GM21360 (cell line): ENCODE measurements around the gene LRRC10.

Experiments
- ATAC-seq: cut with Tn5 transposase; IDR thresholded peaks from one replicate; pipeline ENCODE4 v1.9.1; 2021; ENCODE audit warnings: mild to moderate bottlenecking, moderate library complexity; ENCODE audit not compliant: unreplicated experiment

The LRRC10 gene, protein sequence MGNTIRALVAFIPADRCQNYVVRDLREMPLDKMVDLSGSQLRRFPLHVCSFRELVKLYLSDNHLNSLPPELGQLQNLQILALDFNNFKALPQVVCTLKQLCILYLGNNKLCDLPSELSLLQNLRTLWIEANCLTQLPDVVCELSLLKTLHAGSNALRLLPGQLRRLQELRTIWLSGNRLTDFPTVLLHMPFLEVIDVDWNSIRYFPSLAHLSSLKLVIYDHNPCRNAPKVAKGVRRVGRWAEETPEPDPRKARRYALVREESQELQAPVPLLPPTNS

DNA sequence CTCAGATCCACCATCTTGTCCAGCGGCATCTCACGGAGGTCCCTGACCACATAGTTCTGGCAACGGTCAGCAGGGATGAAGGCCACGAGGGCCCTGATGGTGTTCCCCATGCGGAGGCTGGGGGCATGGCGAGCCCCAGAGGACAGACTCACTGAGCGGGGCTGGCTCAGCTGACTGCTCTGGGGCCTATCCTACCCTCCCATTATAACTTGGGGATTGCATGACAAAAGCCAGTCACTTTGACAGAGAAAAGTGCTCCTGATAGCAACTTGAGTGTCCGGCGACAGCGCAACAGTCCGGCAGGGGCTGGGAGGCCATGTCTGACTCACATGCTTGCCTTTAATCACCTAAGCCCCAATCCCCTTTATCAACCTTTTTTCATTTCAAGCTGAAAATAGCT is at the start of gene LRRC10:
Gene LRRC10 (minus strand): TSS at position 179 of the 400 bp plus-strand sequence. CDS start 69 bp downstream, at position 110.
- no peak for ATAC-seq

DNA sequence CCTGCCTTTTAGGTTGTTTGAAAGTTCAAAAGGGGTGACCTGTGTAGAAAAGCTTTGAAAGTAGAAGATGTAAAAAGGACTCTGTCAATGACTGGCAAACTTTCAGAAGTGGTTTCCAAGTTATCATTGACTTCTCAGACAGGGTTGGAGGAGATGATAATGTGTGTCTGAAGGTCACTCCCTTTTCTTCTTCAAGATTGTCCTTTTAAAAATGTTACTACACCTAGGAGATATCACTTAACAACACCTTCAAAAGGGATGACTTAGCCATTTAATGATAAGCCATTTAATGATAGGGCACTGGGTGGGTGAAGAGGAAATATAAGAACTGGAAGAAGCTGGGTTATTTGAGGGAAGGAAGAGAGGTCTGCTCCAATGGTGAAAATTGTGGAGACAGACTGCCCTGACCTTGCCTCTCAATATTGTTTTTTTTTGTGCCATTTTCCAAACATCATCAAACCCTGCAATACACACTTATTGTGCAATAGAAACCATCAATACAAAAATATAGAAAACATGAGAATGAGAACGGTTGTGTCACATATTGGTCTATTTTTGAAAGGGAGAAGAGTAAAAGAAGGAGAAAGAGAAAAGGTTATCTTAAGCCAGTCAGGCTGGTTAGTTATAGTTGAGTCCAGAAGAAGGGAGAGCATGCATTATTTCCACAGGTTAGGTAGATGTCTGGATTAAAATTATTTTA is 49.6 kb upstream of the LRRC10 start:
- ATAC-seq = no peak

DNA sequence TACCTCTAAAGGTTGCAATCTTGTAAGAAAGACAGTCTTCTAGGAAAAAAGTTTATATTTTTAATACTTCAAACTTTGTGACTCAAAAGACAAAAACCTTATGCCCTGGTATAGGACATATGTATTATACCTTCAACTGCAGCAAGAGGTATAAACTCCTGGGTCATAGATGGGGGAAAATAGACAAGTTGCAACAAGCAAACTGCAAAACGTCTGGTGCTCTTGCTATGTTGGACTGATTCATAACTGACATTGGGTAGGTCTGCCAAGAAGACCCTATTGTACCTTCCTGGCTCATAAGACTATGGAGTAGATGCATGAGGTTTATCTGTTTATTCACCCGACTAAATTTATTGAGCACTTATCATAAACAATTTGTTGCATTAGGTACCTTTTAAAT is 47.5 kb upstream of the LRRC10 start:
- no peak for ATAC-seq

DNA sequence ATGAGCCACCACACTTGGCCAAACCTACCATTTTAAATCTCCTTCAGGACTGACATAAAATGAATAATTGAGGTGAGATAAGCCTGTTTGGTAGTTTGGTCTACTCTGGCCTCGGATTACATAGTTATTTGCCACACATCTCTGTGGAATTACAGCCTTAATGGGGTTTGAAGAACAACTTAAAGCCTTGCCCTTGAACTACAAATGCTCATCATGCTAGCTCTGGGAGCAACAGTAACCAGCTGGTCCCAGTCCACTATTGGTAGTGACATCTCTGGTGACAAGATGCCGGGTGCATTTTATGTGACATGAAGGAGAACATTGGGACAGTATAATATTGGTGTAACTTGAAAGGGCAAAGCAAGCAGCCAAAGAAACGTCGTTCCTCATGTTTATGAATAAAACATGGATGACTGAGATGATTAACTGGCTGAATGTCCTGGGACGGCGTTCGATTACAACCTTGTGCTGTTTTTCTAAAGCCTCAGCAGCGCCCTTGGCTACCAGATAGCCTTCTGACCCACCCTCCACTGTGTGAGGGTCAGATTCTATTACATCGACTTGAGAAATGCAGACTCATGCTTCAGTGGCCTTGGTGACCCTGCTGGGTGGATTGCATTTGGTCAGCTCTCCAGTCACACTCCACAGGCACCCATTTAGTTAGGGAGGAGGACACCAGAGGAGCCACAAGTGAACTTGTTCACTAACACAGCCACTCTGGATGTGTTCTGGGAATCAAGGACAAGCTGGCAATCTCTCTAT is 46.9 kb upstream of the LRRC10 start:
- no peak for ATAC-seq

DNA sequence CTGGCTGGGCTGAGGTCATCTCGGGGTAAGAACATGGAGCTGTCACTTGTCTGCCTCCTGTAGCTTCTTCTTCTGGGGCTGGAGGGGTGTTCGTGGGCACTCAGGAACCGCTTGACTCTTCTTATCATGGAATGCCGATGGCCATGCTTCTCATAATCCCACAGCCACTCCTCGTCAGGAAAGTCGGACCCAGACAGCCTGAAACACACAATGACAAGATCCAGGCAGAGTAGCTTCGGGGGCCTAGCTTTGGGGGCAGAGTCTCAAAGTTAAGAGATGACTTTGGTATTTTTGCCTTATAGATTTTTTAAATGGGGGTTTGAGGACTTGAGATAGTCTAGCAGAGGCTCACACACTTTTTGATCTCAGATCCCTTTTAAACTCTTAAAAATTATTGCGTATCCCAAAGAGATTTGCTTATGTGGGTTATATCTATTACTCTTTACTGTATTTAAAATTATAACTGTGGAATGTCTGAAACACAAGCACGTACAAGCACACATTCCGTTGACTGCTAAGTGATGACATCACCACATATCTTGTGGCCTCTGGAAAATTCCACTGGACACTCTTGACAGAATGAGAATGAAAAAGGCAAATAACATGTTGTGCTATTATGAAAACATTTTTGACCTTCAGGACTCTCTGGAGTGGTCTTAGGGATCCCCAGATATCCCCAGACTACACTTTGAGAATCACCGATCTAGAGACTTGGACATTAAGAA is 45.1 kb upstream of the LRRC10 start:
- ATAC-seq = no peak

DNA sequence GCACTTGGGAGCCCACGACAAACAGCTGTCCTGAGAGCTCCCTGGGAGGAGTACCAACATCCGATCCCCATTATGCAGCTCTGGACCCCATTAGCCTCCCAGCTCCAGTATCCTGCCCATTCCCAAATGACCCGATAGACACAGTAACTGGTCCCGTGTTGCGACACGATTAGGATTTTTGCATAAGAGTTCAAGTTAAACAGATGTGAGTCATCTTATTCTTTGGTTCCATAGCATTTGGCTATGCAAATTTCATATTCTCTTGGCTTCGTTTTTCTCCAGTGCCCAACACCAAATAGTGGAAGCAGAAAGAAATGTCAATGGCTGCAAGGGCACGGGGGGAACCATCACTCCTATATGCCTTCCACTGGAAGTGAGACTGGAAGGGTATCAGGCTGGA is 43.0 kb upstream of the LRRC10 start:
- ATAC-seq = no peak

DNA sequence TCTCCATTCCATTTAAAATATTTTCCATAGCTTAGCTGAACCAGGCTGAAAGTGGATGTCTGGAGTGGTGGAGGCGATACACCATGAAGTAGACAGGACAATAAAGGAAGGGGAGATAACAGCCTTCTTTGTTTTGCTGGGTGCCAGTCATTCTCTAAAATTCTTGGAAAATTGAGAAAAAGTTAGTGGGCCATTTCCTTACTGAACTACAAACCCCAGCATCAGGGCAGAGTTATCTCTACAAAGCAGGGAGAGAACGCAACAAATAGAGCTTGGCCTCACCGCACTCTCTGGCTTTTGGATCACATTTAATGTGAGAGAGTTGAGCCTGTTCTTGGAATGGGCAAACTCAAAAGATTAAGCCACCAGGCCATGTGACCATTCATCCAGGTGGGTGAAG is 41.2 kb upstream of the LRRC10 start:
- ATAC-seq = no peak

DNA sequence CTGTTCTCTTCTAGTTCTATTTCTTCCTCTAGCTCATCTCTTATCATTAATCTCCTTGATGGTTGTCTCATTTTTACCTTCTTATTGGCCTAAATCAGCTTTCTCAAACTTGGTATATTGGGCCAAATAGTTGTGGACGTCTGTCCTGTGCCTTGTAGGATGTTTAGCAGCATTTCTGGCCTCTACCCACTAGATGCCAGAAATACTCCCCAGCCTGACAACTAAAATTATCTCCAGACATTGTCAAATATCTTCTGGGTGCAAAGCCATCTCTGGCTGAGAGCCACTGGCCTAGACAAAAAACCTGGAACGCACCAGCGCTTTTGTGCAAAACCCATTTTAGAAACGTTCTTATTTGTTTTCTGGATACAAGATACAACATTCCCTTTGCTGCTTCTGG is 38.8 kb upstream of the LRRC10 start:
- no peak for ATAC-seq

DNA sequence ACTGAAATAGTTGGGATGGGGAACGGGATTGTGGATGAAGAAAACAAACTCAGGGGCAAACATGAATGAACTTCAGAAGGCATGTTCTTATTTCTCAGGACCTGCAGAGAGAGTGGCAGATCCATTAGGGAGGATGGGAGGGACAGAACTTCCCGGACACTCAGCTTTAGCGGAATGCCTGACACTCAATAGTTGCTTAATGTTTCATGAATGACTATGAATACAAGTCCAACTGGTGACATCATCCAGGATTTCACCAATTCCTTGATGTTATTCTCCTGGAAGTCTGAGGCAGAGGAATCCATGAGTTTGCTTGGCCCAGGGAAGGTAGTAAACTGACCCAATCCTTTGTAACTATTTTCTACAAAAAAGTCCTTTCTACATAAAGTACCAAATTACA is 37.8 kb upstream of the LRRC10 start:
- no peak for ATAC-seq

DNA sequence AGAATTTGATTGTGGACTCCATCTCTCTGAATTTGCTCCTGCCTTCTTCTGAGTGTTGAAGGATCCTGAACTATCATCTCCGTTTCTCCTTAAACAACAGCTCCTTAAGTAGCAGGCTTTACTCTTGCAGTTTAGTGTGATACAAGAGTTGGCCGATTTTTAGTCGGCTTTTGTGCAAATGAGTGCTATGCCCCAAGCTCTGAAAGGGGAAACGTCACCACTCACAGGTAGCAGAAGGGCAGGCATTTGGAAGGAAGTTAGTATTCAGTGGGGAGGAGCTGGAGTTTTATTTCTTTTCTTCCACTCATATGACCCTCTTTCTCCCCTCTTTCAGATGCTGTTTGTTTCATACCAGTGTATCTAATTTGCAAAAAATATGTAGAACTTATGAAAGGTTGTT is 36.5 kb upstream of the LRRC10 start:
- no peak for ATAC-seq

DNA sequence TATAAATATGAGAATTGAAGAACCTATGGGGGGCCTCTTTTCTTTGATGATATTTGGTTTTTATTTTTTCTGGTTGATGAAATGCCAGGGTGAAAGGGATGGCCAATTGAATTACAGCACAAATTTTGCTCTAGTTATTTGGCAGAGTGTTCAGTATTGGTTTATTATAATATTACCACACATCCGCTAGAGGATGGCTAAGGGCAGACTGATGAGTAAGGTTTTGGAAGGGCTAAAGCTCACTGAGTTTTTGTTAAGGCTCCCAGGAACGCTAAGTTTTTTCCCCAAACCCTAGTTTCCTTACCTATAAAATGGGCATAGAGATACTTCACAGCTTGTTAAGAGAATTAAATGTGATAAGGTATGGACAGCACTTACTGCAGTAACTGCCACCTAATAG is 34.3 kb upstream of the LRRC10 start:
- ATAC-seq = no peak

DNA sequence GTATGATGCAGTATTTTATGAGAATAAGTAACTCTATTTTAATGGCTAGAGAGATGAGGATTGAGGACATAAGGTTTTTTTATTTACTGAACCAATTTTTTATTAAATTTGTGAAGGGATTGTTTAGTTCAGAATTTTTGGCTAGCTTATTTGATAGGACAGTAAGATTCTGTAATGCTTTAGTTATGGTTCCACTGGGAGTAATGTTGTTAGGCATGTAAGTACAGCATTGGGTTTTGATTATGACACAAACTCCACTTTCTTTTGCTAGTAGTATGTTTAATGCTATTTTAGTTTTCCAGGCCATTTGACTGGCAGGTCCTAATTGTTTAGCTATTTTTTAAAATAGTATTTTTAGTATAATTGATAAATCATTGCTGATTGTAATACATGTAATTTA is 33.8 kb upstream of the LRRC10 start:
- ATAC-seq = no peak

DNA sequence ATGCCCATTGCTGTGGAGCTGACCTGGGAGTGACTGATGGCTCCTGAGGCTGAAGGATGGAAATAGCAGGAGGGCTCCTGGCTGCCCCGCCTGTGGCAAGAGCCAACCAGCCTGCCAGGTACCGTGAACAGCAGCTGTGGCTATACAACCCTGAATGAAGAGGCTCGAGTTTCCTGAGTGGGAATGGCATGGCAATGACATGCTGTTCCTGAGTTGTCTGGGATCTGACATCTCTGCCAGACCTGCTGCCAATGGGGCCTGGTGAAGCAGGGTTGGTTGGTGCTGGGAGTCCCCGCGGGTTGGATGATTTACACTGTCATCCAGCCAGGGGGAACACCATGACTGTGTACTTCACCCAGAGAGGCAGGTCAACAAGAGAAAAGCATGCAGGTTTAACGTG is 31.8 kb upstream of the LRRC10 start:
- ATAC-seq = no peak

DNA sequence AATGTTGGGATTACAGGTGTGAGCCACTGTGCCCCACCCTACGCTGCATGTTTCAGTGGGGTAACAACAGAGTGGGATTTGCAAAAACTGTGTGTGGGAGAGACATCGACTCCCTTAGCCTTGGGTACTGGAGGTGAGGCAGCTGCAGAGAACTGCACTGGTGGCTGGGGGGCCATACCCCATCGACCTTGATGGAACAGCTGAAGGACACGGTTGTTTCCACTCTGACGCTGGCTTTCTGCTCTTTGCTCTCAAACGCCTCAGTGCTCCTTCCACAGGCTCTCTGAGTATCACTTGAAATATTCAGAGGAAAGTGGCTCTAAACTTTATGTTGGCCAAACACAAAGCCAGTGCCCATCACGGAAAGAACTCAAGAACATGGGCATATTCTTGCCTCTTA is 30.8 kb upstream of the LRRC10 start:
- ATAC-seq = no peak

DNA sequence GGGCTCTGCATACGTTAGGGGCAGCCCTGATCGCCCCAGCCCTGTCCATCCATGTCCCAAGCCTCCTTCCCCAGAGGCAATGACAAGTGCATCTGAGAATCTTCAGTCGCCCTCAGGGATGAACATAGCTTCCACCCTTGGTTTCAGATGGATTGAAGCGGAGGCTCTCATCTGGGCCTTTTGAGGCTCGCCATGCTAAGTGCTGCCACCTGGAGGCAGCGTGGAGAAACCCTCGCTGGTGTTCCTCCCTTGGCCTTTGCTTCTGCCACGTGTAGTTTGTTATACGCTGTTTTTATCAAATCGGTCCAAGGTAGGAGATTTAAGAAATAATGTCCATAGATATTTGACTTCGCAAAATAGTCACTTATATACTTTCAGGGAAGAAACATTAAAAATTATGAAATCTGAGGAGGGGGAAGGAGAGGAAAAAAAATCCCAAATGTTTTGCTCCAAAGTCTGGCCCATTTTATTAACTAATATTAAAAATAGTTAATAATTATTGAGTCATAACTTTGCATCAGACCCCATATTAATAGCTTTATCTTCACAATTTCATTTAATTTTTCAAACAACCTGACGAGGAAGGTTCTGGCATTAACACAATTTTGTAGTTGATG is 28.8 kb upstream of the LRRC10 start:
- peak; percentile 69 for ATAC-seq

DNA sequence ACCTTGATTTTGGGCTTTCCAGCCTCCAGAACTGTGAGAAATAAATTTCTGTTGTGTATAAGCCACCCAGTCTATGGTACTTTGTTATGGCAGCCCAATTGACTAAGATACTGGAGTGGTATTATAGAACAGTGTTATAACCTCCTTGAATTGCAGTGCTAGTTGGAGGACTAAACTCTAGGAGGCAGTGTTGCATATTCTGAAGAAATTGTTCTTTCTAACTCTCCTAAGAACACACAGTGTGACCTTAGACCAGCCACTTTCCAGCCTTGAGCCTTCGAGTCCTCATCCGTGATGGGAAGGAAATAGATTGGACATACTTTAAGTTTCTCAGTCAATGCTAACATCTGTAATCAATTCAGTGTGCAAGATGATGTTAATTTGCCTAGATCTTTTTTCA is 22.4 kb upstream of the LRRC10 start:
- ATAC-seq = no peak

DNA sequence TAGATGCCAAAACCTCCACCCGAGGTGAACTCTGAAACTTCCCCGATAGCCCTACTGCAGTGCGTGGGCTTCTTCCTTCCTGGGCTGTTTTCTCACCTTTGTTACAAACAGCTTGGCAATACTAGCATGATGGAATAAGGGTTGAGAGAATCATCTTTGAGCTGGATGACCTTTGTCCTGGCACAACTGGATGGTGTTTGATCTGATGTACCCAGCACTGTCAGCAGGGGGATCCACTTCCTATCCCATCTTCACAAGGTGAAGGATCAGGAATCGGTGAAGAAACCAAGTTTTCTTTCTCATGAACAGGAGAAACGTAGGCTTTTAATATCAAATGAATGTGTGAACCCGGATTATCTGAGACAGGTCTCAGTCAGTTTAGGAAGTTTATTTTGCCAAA is 19.5 kb upstream of the LRRC10 start:
- no peak for ATAC-seq

DNA sequence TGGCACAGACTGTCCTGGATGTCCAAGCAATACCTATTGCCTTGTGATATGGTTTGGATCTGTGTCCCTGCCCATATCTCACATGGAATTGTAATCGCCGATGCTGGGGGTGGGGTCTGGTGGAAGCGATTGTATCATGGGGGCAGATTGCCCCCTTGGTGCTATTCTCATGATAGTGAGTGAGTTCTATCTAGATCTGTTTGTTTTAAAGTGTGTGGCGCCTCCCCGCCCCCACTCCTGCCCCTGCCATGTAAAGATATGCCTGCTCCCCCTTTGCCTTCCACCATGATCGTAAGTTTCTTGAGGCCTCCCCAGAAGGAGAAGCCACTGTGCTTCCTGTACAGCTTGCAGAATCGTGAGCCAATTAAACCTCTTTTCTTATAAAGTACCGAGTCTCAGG is 16.8 kb upstream of the LRRC10 start:
- no peak for ATAC-seq

DNA sequence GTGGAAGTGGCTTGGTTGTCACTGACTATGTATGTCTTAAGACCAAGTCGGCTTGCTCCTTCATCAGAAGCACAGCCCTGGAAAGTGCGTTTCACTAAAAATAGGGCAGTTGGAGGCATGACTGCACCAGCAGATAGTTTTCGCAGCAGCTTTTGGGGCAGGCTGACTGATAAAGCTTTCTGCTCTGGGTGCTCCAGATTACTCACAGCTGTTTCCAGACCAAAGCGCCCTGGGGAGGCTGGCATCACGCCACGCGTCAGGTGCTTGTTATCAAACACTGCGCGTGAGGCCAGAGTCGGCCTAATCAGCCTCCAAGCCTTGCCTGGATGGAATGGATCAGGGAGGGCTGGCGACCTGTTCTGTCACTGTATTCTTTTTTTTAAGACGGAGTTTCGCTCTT is 13.3 kb upstream of the LRRC10 start:
- no peak for ATAC-seq

DNA sequence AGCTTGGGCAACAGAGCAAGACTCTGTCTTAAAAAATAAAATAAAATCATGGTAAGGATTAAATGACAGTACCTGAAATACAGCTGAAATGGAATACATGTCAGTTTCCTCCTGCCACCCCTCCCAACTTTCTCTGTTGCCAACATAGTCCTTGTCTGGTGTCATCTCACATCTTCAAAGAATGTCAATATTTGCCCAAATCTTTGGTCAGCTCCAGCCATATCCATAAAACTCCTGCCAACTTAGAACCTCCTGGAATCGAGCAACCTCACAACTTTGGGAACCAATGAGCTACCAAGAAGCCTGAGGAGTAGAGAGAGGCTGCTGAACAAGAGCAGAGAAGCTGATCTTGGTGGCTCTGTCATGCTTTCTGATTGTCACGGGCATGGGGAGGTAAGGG is 10.8 kb upstream of the LRRC10 start:
- ATAC-seq = no peak

DNA sequence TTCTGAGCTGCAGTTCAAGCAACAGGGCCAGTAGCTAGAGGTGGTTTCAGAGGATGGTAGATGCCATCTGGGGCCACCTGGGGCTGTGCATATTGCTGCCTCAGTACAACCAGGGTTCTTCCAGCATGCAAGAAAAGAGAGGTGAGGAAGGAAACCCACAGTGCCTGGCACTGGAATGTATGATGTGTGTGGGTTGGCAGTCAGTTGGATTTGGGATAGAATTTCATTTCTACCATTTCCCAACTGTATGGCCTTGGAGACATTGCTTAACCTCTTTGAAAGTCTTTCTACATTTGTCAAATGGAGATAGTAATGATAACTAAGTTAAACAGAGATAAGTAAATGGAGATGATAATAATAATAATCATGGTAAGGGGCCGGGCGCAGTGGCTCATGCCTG is 10.2 kb upstream of the LRRC10 start:
- no peak for ATAC-seq
